Measurements from ENCODE around the gene PDSS2. TPM values are rescaled to one million over a fixed set of nuclear protein-coding genes. Genes with fewer than 3 reads are reported as not detected.

PDSS2 gene
- total RNA-seq, 1 experiment from 2014 or later, result 14.8 TPM

- intact Hi-C loops (cut with micrococcal nuclease; ENCODE audit: unreplicated experiment), result no loop called here
- Mint-ChIP-seq H3K4me3 (ENCODE audit: low read depth, unreplicated experiment) (no peak overlapping the region), H3K4me1 (ENCODE audit: low read depth, unreplicated experiment) (no peaks in the 10 kb centered on the region), H3K9me3 (ENCODE audit: low read depth, unreplicated experiment) (no peaks in the 10 kb centered on the region), H3K27me3 (ENCODE audit: unreplicated experiment) (no peaks in the 10 kb centered on the region), H3K36me3 (ENCODE audit: insufficient read depth, unreplicated experiment) (no peaks in the 10 kb centered on the region), H3K27ac (ENCODE audit: unreplicated experiment) (no peak overlapping the region)
- TF ChIP-seq CTCF (IDR thresholded peaks at IDR 0.05; ENCODE audit: unreplicated experiment), result no peak
- CTCF ChIA-PET, result no interaction called here
- BruUV-seq (replicated peaks), result no TSS peak
- no peak for DNase-seq
These were observed 17.7 kb downstream of the PDSS2 start for GRCh38 chr6:107441682-107442081.

- no TSS peak for BruUV-seq (replicated peaks)
- H3K27ac Mint-ChIP-seq (ENCODE audit: unreplicated experiment), result no peak overlapping the region
- intact Hi-C loops (cut with micrococcal nuclease; ENCODE audit: unreplicated experiment), result no loop called here
- no peaks in the 10 kb centered on the region for H3K27me3 Mint-ChIP-seq (ENCODE audit: unreplicated experiment)
- H3K36me3 Mint-ChIP-seq (ENCODE audit: insufficient read depth, unreplicated experiment), result no peaks in the 10 kb centered on the region
- CTCF ChIA-PET, result interaction anchor here (0.5 kb wide), 1 partner anchor 150 kb away, joined by 4 read pairs; no protein-coding TSS in a partner anchor
- H3K9me3 Mint-ChIP-seq (ENCODE audit: low read depth, unreplicated experiment), result no peaks in the 10 kb centered on the region
- no peaks in the 10 kb centered on the region for H3K4me1 Mint-ChIP-seq (ENCODE audit: low read depth, unreplicated experiment)
- no peak for DNase-seq
- TF ChIP-seq CTCF (IDR thresholded peaks at IDR 0.05; ENCODE audit: unreplicated experiment), result no peak
- no peak overlapping the region for H3K4me3 Mint-ChIP-seq (ENCODE audit: low read depth, unreplicated experiment)
These were observed 18.4 kb downstream of the PDSS2 start for GRCh38 chr6:107440936-107441335.

- TF ChIP-seq CTCF (IDR thresholded peaks at IDR 0.05; ENCODE audit: unreplicated experiment), result no peak
- intact Hi-C loops (cut with micrococcal nuclease; ENCODE audit: unreplicated experiment), result no loop called here
- Mint-ChIP-seq H3K27ac (ENCODE audit: unreplicated experiment) (no peak overlapping the region), H3K4me3 (ENCODE audit: low read depth, unreplicated experiment) (no peak overlapping the region), H3K27me3 (ENCODE audit: unreplicated experiment) (no peaks in the 10 kb centered on the region), H3K4me1 (ENCODE audit: low read depth, unreplicated experiment) (peaks cover 8% of the 10 kb centered on the region), H3K9me3 (ENCODE audit: low read depth, unreplicated experiment) (no peaks in the 10 kb centered on the region), H3K36me3 (ENCODE audit: insufficient read depth, unreplicated experiment) (no peaks in the 10 kb centered on the region)
- BruUV-seq (replicated peaks), result no TSS peak
- CTCF ChIA-PET, result no interaction called here
- no peak for DNase-seq
These were observed 20.0 kb downstream of the PDSS2 start for GRCh38 chr6:107439406-107439805.

GRCh38 chr6:107437691-107438090 is 21.7 kb downstream of the PDSS2 start:
- CTCF ChIA-PET, result interaction anchor here (0.6 kb wide), 1 partner anchor 168 kb away, joined by 7 read pairs; no protein-coding TSS in a partner anchor
- TF ChIP-seq CTCF (IDR thresholded peaks at IDR 0.05; ENCODE audit: unreplicated experiment), result no peak
- Mint-ChIP-seq H3K27ac (ENCODE audit: unreplicated experiment) (no peak overlapping the region), H3K36me3 (ENCODE audit: insufficient read depth, unreplicated experiment) (no peaks in the 10 kb centered on the region), H3K4me3 (ENCODE audit: low read depth, unreplicated experiment) (no peak overlapping the region), H3K4me1 (ENCODE audit: low read depth, unreplicated experiment) (peaks cover 8% of the 10 kb centered on the region), H3K9me3 (ENCODE audit: low read depth, unreplicated experiment) (no peaks in the 10 kb centered on the region), H3K27me3 (ENCODE audit: unreplicated experiment) (no peaks in the 10 kb centered on the region)
- no TSS peak for BruUV-seq (replicated peaks)
- DNase-seq, result no peak
- intact Hi-C loops (cut with micrococcal nuclease; ENCODE audit: unreplicated experiment), result no loop called here
